ENCODE data around the gene SLC2A6. TPM values are rescaled to one million over a fixed set of nuclear protein-coding genes. Genes with fewer than 3 reads are reported as not detected.
"Not testable (repeated sequence)": the region's sequence is repeated elsewhere in the genome, so short reads cannot be mapped to it uniquely, and the experiment has no call there.

SLC2A6 gene
- total RNA-seq, 2 donors from 2014 or later, result 4.6 to 8.8 TPM

GRCh38 chr9:133453651-133454050, 25.2 kb downstream of the SLC2A6 start:
- Histone ChIP-seq H3K4me1 (ENCODE audit: control insufficient read depth in 1 of 2, low read depth in 2 of 2) (peaks cover 0 to 1% of the 10 kb centered on the region in 2 donors), H3K27me3 (replicated peaks; ENCODE audit: insufficient read depth) (no peaks in the 10 kb centered on the region), H3K9me3 (no peaks in the 10 kb centered on the region), H3K4me3 (no peak overlapping the region), H3K36me3 (no peaks in the 10 kb centered on the region), H3K27ac (no peak overlapping the region)
- TF ChIP-seq CTCF (IDR thresholded peaks at IDR 0.05), result no peak
- DNase-seq (ENCODE audit: low spot score) (no peak), ATAC-seq (ENCODE audit: insufficient number of reproducible peaks, low FRiP score, low read depth) (no peak)

GRCh38 chr9:133452562-133452961, 26.3 kb downstream of the SLC2A6 start:
- Histone ChIP-seq H3K4me3 (no peak overlapping the region), H3K27ac (no peak overlapping the region), H3K36me3 (no peaks in the 10 kb centered on the region), H3K4me1 (ENCODE audit: control insufficient read depth in 1 of 2, low read depth in 2 of 2) (no peaks in the 10 kb centered on the region), H3K9me3 (no peaks in the 10 kb centered on the region), H3K27me3 (replicated peaks; ENCODE audit: insufficient read depth) (no peaks in the 10 kb centered on the region)
- DNase-seq (ENCODE audit: low spot score), result no peak
- no peak for ATAC-seq (ENCODE audit: insufficient number of reproducible peaks, low FRiP score, low read depth)
- TF ChIP-seq CTCF (IDR thresholded peaks at IDR 0.05), result no peak

- not testable (repeated sequence) for ATAC-seq (ENCODE audit: insufficient number of reproducible peaks, low FRiP score, low read depth); H3K27me3 ChIP-seq (replicated peaks; ENCODE audit: insufficient read depth); H3K27ac ChIP-seq; H3K9me3 ChIP-seq; H3K36me3 ChIP-seq; H3K4me3 ChIP-seq; H3K4me1 ChIP-seq (ENCODE audit: control insufficient read depth in 1 of 2, low read depth in 2 of 2); DNase-seq (ENCODE audit: low spot score)
These were observed 27.0 kb downstream of the SLC2A6 start for GRCh38 chr9:133451865-133452264.

GRCh38 chr9:133449760-133450159, 29.1 kb downstream of the SLC2A6 start:
- DNase-seq (ENCODE audit: low spot score), result no peak
- H3K4me3 ChIP-seq, result no peak overlapping the region
- H3K9me3 ChIP-seq, result no peaks in the 10 kb centered on the region
- ATAC-seq (ENCODE audit: insufficient number of reproducible peaks, low FRiP score, low read depth), result no peak
- no peak for TF ChIP-seq CTCF (IDR thresholded peaks at IDR 0.05)
- H3K36me3 ChIP-seq, result no peaks in the 10 kb centered on the region
- H3K27me3 ChIP-seq (replicated peaks; ENCODE audit: insufficient read depth), result no peaks in the 10 kb centered on the region
- H3K4me1 ChIP-seq (ENCODE audit: control insufficient read depth in 1 of 2, low read depth in 2 of 2), result no peaks in the 10 kb centered on the region
- H3K27ac ChIP-seq, result no peak overlapping the region

DNA sequence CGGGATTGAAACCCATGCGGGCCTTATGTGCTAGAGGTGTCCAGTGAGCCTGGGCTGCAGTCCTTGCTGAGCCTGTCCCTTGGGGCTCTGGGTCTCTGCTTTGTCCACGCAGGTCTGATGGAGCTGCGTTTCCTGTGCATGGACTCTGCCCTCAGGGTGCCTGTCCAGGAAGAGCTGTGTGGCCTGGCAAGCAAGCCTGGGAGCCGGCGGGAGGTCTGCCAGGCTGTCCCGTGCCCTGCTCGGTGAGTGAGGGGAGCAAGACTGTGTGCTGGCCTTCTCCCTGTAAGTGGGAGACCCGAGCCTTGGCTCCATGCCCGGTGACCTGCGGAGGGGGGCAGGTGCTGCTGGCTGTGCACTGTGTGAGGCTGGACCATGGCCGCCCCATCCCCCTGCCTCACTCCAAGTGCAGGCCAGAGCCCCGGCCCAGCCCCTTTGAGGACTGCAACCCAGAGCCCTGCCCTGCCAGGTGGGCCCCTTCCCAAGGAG, 30.4 kb downstream of the SLC2A6 start:
- Histone ChIP-seq H3K4me1 (ENCODE audit: control insufficient read depth in 1 of 2, low read depth in 2 of 2) (no peaks in the 10 kb centered on the region), H3K4me3 (no peak overlapping the region), H3K9me3 (no peaks in the 10 kb centered on the region), H3K27me3 (replicated peaks; ENCODE audit: insufficient read depth) (no peaks in the 10 kb centered on the region), H3K36me3 (no peaks in the 10 kb centered on the region), H3K27ac (no peak overlapping the region)
- ATAC-seq (ENCODE audit: insufficient number of reproducible peaks, low FRiP score, low read depth) (no peak), DNase-seq (ENCODE audit: low spot score) (no peak)
- TF ChIP-seq CTCF (IDR thresholded peaks at IDR 0.05), result no peak

- Histone ChIP-seq H3K4me3 (no peak overlapping the region), H3K27ac (no peak overlapping the region), H3K36me3 (no peaks in the 10 kb centered on the region), H3K27me3 (replicated peaks; ENCODE audit: insufficient read depth) (no peaks in the 10 kb centered on the region), H3K9me3 (no peaks in the 10 kb centered on the region), H3K4me1 (ENCODE audit: control insufficient read depth in 1 of 2, low read depth in 2 of 2) (no peaks in the 10 kb centered on the region)
- no peak for TF ChIP-seq CTCF (IDR thresholded peaks at IDR 0.05)
- ATAC-seq (ENCODE audit: insufficient number of reproducible peaks, low FRiP score, low read depth) (no peak), DNase-seq (ENCODE audit: low spot score) (no peak)
These were observed 33.5 kb downstream of the SLC2A6 start for GRCh38 chr9:133445293-133445969.

Data from thoracic aorta (tissue), 2 donors.